ENCODE measurements around the gene CABYR.

DNA sequence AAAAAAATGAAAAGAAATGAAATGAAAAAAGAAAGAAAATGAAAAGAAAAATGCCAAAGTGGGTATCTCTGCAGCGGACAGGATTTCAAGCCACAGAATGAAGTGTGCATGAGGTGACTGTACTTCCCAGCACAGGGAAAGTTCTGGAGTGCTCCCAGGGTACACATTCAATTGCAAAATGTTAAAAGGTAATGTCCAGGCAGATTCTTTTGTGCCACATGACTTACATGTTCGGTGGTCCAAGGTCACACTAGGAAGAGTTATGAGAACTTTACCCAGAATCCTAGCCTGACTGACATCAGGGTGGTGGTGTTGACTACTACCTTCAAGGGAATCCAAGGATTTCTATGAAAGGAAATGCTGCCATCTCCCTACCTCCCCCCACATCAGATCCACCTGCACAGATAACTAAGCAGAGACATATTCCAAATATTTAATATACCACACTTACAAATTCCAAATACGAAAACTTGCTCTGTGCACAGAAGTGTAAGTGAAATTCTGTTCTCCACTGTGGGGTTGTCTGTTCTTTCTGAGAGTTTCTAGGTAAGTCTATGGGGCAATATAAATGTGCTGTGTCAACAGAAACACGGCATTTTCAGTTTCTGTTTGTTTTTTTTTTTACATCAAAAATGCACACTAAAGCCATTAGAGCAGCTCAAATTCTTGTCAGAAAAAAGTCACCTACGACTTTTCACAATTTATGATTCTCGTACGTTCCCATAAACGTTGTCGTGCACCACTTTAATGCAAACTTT lies 56.6 kb downstream of the CABYR start:
- TF ChIP-seq EZH2phosphoT487 (conservative IDR thresholded peaks at IDR 0.05; ENCODE audit: low read length) = no peak
- TF ChIP-seq, protein P1, sequence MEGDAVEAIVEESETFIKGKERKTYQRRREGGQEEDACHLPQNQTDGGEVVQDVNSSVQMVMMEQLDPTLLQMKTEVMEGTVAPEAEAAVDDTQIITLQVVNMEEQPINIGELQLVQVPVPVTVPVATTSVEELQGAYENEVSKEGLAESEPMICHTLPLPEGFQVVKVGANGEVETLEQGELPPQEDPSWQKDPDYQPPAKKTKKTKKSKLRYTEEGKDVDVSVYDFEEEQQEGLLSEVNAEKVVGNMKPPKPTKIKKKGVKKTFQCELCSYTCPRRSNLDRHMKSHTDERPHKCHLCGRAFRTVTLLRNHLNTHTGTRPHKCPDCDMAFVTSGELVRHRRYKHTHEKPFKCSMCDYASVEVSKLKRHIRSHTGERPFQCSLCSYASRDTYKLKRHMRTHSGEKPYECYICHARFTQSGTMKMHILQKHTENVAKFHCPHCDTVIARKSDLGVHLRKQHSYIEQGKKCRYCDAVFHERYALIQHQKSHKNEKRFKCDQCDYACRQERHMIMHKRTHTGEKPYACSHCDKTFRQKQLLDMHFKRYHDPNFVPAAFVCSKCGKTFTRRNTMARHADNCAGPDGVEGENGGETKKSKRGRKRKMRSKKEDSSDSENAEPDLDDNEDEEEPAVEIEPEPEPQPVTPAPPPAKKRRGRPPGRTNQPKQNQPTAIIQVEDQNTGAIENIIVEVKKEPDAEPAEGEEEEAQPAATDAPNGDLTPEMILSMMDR (IDR thresholded peaks at IDR 0.05; ENCODE audit: insufficient read depth, low read length, poor library complexity, severe bottlenecking) = no peak

All from SU-DHL-6 (cell line).